ENCODE results near the gene IZUMO1. TPM values are rescaled to one million over a fixed set of nuclear protein-coding genes. Genes with fewer than 3 reads are reported as not detected.

Gene IZUMO1
- not detected in 2 replicates for polyA plus RNA-seq (2011; rRNA removed)
- polyA plus RNA-seq (2012; cell fraction: cytosol; rRNA removed) = not detected in 2 replicates
- polyA plus RNA-seq (2012; cell fraction: nucleus; rRNA removed) = 0.04 TPM in 1 of 2 replicates, not detected in the other
- not detected in 3 replicates for polyA plus RNA-seq (2017; fragmentation: RNase III; extraction: RNeasy Plus Mini Kit Qiagen cat#74134 plus additional on column Dnase treatment)
- not detected in 2 replicates for polyA minus RNA-seq (2011; rRNA and poly(A)+ RNA removed)

- no peak for TF ChIP-seq HMGXB4 (CRISPR knock-in tag; IDR thresholded peaks at IDR 0.05; ENCODE audit: borderline replicate concordance)
- TF ChIP-seq EHF (CRISPR knock-in tag; IDR thresholded peaks at IDR 0.05) = no peak
- no peak for TF ChIP-seq SREBF2 (IDR thresholded peaks at IDR 0.05)
- TF ChIP-seq GATA3 (IDR thresholded peaks at IDR 0.05; ENCODE audit: borderline replicate concordance) = no peak
- no peak for TF ChIP-seq PHF8 (IDR thresholded peaks at IDR 0.05; ENCODE audit: borderline replicate concordance, low read depth)
- TF ChIP-seq ELK1 (IDR thresholded peaks at IDR 0.05; ENCODE audit: low read depth, low read length) = no peak
- no peak for TF ChIP-seq HDAC2 (IDR thresholded peaks at IDR 0.05)
- TF ChIP-seq JUNB (IDR thresholded peaks at IDR 0.05) = no peak
- TF ChIP-seq FOSB (CRISPR knock-in tag; IDR thresholded peaks at IDR 0.05) = no peak
- no peak for TF ChIP-seq RARB (CRISPR knock-in tag; IDR thresholded peaks at IDR 0.05)
- 0 out of 2 replicates have a peak, but pooled peaks have one; percentile 21 for TF ChIP-seq MAX (IDR thresholded peaks at IDR 0.05)
- TF ChIP-seq ATOH8 (CRISPR knock-in tag; IDR thresholded peaks at IDR 0.05; ENCODE audit: low read depth) = no peak
- TF ChIP-seq MYC (IDR thresholded peaks at IDR 0.05; ENCODE audit: borderline replicate concordance, low read length) = no peak
- TF ChIP-seq HOXB13 (CRISPR knock-in tag; IDR thresholded peaks at IDR 0.05; ENCODE audit: low read depth) = no peak
- no peak for TF ChIP-seq EP300 (IDR thresholded peaks at IDR 0.05)
- TF ChIP-seq RAD21 (conservative IDR thresholded peaks at IDR 0.05 in 1 of 2, IDR thresholded peaks at IDR 0.05 in 1 of 2) = no peak
- TF ChIP-seq MAFK (IDR thresholded peaks at IDR 0.05; ENCODE audit: partially characterized antibody) = no peak
- TF ChIP-seq MAZ (IDR thresholded peaks at IDR 0.05; ENCODE audit: borderline replicate concordance, low read depth, low read length) = no peak
- TF ChIP-seq BHLHE40 (IDR thresholded peaks at IDR 0.05; ENCODE audit: low read depth, low read length) = no peak
- TF ChIP-seq HEYL (CRISPR knock-in tag; IDR thresholded peaks at IDR 0.05) = no peak
- no peak for TF ChIP-seq FOSL2 (IDR thresholded peaks at IDR 0.05)
- peak; percentile 43 for TF ChIP-seq FOSL2 (CRISPR knock-in tag; IDR thresholded peaks at IDR 0.05)
- no peak for TF ChIP-seq RCOR1 (IDR thresholded peaks at IDR 0.05; ENCODE audit: low read depth, low read length)
- TF ChIP-seq NR3C1 (IDR thresholded peaks at IDR 0.05) = no peak
- peak in 1 of 2 experiments; percentile 47; a peak in 1 of 5 replicates for TF ChIP-seq JUN (IDR thresholded peaks at IDR 0.05)
- TF ChIP-seq NFE2L2 (conservative IDR thresholded peaks at IDR 0.05; ENCODE audit: low read length) = no peak
- 0 out of 2 replicates have a peak, but pooled peaks have one; percentile 52 for TF ChIP-seq RFX5 (IDR thresholded peaks at IDR 0.05)
- no peak for TF ChIP-seq CBX2 (IDR thresholded peaks at IDR 0.05; ENCODE audit: borderline replicate concordance, low read depth)
- TF ChIP-seq EHMT2 (IDR thresholded peaks at IDR 0.05; ENCODE audit: low read depth) = no peak
- TF ChIP-seq TFCP2L1 (CRISPR knock-in tag; IDR thresholded peaks at IDR 0.05) = no peak
- TF ChIP-seq TP53 (CRISPR knock-in tag; IDR thresholded peaks at IDR 0.05) = no peak
- TF ChIP-seq CTCF (IDR thresholded peaks at IDR 0.05) = no peak
- TF ChIP-seq FOXS1 (CRISPR knock-in tag; IDR thresholded peaks at IDR 0.05) = no peak
- TF ChIP-seq POLR2AphosphoS2 (conservative IDR thresholded peaks at IDR 0.05; ENCODE audit: low read length) = no peak
- peak within 1 kb of the TSS; percentile 89 for H3K27ac ChIP-seq
- no peaks in the 10 kb centered on the region for H3K9me3 ChIP-seq
- H3K4me1 ChIP-seq = peaks cover 4% of the 10 kb centered on the region; the same call in 1 of the 3 replicates
- H3K4me2 ChIP-seq = peak within 1 kb of the TSS; percentile 96
- peak; percentile 90 to 95 for ATAC-seq
- peak within 1 kb of the TSS; percentile 65 for H3K4me3 ChIP-seq
- ChIA-PET CTCF (interaction anchor here (0.6 to 1.7 kb wide), 12 partner anchors 8 to 242 kb away, joined by 3 to 6 read pairs (median 4); partner anchors contain the start of genes CA11 and HSD17B14), POLR2A (interaction anchor here (0.6 to 1.1 kb wide), 3 partner anchors 26 to 128 kb away, joined by 3 read pairs; partner anchors contain the start of genes RPL18 and SPHK2)
- whole genome bisulfite sequencing (ENCODE audit: missing lambda C conversion rate) = 19% methylated on average over 23 of the region's 31 CpGs
- peak; percentile 51 for FAIRE-seq
- DNase-seq (ENCODE audit: low read depth in 1 of 2, low spot score in 1 of 2) = peak; percentile 94 to 99
These were observed at the start of gene IZUMO1 for GRCh38 chr19:48746738-48747575. Gene IZUMO1 (minus strand): TSS chr19:48746909. CDS start chr19:48745859, 1,050 bp downstream.
